ENCODE measurements around the gene TRIM63.
"Not testable (repeated sequence)": the region's sequence is repeated elsewhere in the genome, so short reads cannot be mapped to it uniquely, and the experiment has no call there.

DNA sequence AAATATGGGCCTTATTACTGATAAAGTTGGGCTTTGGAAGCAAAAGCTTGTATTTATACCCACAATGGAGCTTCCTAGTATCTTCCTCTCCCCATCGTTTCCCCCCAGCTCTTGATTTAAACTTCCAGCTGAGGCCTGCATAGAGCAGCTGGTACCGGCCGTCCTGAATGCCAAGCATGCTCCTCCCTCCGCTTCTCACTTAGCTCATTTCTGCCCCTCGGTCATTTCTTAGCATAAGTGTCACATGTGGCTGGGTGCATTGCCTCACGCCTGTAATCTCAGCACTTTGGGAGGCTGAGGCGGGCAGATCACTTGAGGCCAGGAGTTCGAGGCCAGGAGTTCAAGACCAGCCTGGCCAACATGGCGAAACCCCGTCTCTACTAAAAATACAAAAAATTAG lies 32.8 kb upstream of the TRIM63 start:
- TF ChIP-seq, protein P1, sequence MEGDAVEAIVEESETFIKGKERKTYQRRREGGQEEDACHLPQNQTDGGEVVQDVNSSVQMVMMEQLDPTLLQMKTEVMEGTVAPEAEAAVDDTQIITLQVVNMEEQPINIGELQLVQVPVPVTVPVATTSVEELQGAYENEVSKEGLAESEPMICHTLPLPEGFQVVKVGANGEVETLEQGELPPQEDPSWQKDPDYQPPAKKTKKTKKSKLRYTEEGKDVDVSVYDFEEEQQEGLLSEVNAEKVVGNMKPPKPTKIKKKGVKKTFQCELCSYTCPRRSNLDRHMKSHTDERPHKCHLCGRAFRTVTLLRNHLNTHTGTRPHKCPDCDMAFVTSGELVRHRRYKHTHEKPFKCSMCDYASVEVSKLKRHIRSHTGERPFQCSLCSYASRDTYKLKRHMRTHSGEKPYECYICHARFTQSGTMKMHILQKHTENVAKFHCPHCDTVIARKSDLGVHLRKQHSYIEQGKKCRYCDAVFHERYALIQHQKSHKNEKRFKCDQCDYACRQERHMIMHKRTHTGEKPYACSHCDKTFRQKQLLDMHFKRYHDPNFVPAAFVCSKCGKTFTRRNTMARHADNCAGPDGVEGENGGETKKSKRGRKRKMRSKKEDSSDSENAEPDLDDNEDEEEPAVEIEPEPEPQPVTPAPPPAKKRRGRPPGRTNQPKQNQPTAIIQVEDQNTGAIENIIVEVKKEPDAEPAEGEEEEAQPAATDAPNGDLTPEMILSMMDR (IDR thresholded peaks at IDR 0.05), result not testable (repeated sequence)
- not testable (repeated sequence) for TF ChIP-seq POLR2A (IDR thresholded peaks at IDR 0.05)

Measured in body of pancreas (tissue), 4 donors.